Keratinocyte (primary cell): ENCODE measurements around the gene CMTR2. TPM values are rescaled to one million over a fixed set of nuclear protein-coding genes. Genes with fewer than 3 reads are reported as not detected.

Experiments used
- DNase-seq: peaks from one replicate; pipeline ENCODE4 v3.0.0-alpha.2; 2011; ENCODE audit warnings: low read depth, missing footprints, low spot score
- FAIRE-seq: peaks from 2 replicates; lab custom pipeline; 2011; peaks lifted over from hg19 to GRCh38; lab: Jason Lieb, UNC
- H2AFZ ChIP-seq: 2 replicates; pipeline ENCODE4 v1.6.0; 2012; ENCODE audit warnings: low read length, control low read depth, inconsistent platforms; ENCODE audit not compliant: control insufficient read depth
- H3K27ac ChIP-seq: 2 replicates; pipeline ENCODE4 v1.5.1; 2011; ENCODE audit warnings: low read length; ENCODE audit not compliant: control insufficient read depth, insufficient read depth
- H3K27me3 ChIP-seq: 3 replicates; pipeline ENCODE4 v1.6.0; 2011; ENCODE audit warnings: low read length; ENCODE audit not compliant: control insufficient read depth, insufficient read depth; ENCODE audit errors: extremely low read depth
- H3K36me3 ChIP-seq, 2 experiments: 2 replicates in 1 of 2; 3 replicates in 1 of 2; pipeline ENCODE4 v1.5.1; 2011; ENCODE audit warnings: low read length in 2 of 2, mild to moderate bottlenecking in 1 of 2; ENCODE audit not compliant: control insufficient read depth in 2 of 2, insufficient read depth in 2 of 2; ENCODE audit errors: extremely low read depth in 1 of 2
- H3K4me1 ChIP-seq: 3 replicates; pipeline ENCODE4 v1.5.1; 2011; ENCODE audit warnings: low read length; ENCODE audit not compliant: control insufficient read depth, insufficient read depth; ENCODE audit errors: extremely low read depth
- H3K4me2 ChIP-seq: 3 replicates; pipeline ENCODE4 v1.6.0; 2011; ENCODE audit warnings: low read depth, low read length; ENCODE audit not compliant: control insufficient read depth, insufficient read depth; ENCODE audit errors: extremely low read depth
- H3K4me3 ChIP-seq, 3 experiments: fragments of 200-600 bp in 1 of 3; sonication (generic) in 1 of 3; 2 replicates in 2 of 3; 3 replicates in 1 of 3; pipeline ENCODE4 v1.5.1; 2011 to 2016; ENCODE audit warnings: low read length in 3 of 3, mild to moderate bottlenecking in 3 of 3, control low read depth in 2 of 3, inconsistent platforms in 1 of 3, low read depth in 1 of 3, mixed read lengths in 1 of 3, mixed run types in 1 of 3, moderate library complexity in 1 of 3; ENCODE audit not compliant: control insufficient read depth in 2 of 3, insufficient read depth in 2 of 3; ENCODE audit errors: extremely low read depth in 1 of 3
- H3K79me2 ChIP-seq: 2 replicates; pipeline ENCODE4 v1.6.0; 2012; ENCODE audit warnings: low read length; ENCODE audit not compliant: control insufficient read depth, insufficient read depth
- H3K9ac ChIP-seq: 3 replicates; pipeline ENCODE4 v1.6.0; 2011; ENCODE audit warnings: low read length; ENCODE audit not compliant: control insufficient read depth, insufficient read depth; ENCODE audit errors: extremely low read depth
- H3K9me1 ChIP-seq: 3 replicates; pipeline ENCODE4 v1.6.0; 2011; ENCODE audit warnings: low read length; ENCODE audit not compliant: control insufficient read depth, insufficient read depth; ENCODE audit errors: extremely low read depth
- H3K9me3 ChIP-seq: 2 replicates; pipeline ENCODE4 v1.5.1; 2012; ENCODE audit warnings: low read depth, low read length; ENCODE audit not compliant: control insufficient read depth
- H4K20me1 ChIP-seq: 3 replicates; pipeline ENCODE4 v1.6.0; 2011; ENCODE audit warnings: low read length; ENCODE audit not compliant: control insufficient read depth, insufficient read depth; ENCODE audit errors: extremely low read depth
- CTCF ChIP-seq, 3 experiments: IDR thresholded peaks in 1 of 3; conservative IDR thresholded peaks in 1 of 3; optimal IDR thresholded peaks in 1 of 3; 2 replicates in 2 of 3; 3 replicates in 1 of 3; pipeline versions ENCODE3 to v1.5.1; 2011; ENCODE audit warnings: low read length in 3 of 3, mild to moderate bottlenecking in 3 of 3, moderate library complexity in 2 of 3, control low read depth in 1 of 3, inconsistent platforms in 1 of 3; ENCODE audit not compliant: insufficient read depth in 2 of 3; ENCODE audit errors: extremely low read depth in 1 of 3
- EZH2 ChIP-seq: IDR thresholded peaks from one replicate; pipeline ENCODE4 v1.6.1; 2012; ENCODE audit warnings: inconsistent platforms, mild to moderate bottlenecking, low read length, moderate library complexity
- dilution Hi-C: fragments of 300-500 bp; cut with MboI; formaldehyde crosslinking; loops from one replicate; pipeline ENCODE4 v1.7.0; 2020; ENCODE audit warnings: low sequenced_read_pairs; ENCODE audit not compliant: extremely low pct_ligation_motif_present
- polyA plus RNA-seq, 5 experiments: library from polyadenylated mRNA; depleted of rRNA in 3 of 5; stranded (reverse) in 3 of 5; stranded (forward) in 1 of 5; unstranded in 1 of 5; fragments of >200 nt; gene quantifications; 1 replicate in 1 of 5; 2 replicates in 3 of 5; 3 replicates in 1 of 5; pipeline versions ENCODE4 v1.2.1 to v1.2.3, GENCODE V29; 2011 to 2012; ENCODE audit warnings: missing spikeins in 2 of 5, low read depth in 1 of 5, low replicate concordance in 1 of 5

The CMTR2 gene
- polyA plus RNA-seq, 1 donor (not counting 4 experiments of a cell fraction or from before 2014, with no cell fraction given) = 37.9 TPM

- Histone ChIP-seq H2AFZ (no peak overlapping the region), H3K36me3 (no peaks in the 10 kb centered on the region), H3K9ac (no peak overlapping the region), H4K20me1 (no peaks in the 10 kb centered on the region), H3K27ac (no peak overlapping the region), H3K9me3 (no peaks in the 10 kb centered on the region), H3K9me1 (no peaks in the 10 kb centered on the region), H3K4me3 (no peak overlapping the region), H3K4me1 (no peaks in the 10 kb centered on the region), H3K4me2 (no peak overlapping the region), H3K79me2 (no peaks in the 10 kb centered on the region), H3K27me3 (peaks cover 3% of the 10 kb centered on the region)
- dilution Hi-C loops = no loop called here
- TF ChIP-seq CTCF (optimal IDR thresholded peaks at IDR 0.05 in 1 of 3, IDR thresholded peaks at IDR 0.05 in 1 of 3, conservative IDR thresholded peaks at IDR 0.05 in 1 of 3; ENCODE audit: extremely low read depth in 1 of 3, insufficient read depth in 2 of 3, low read length in 3 of 3) (no peak), EZH2 (no peak)
- FAIRE-seq (no peak), DNase-seq (no peak)
These were observed 26.8 kb downstream of the CMTR2 start for GRCh38 chr16:71262391-71262790.

- dilution Hi-C loops = no loop called here
- Histone ChIP-seq H3K4me3 (no peak overlapping the region), H3K4me1 (no peaks in the 10 kb centered on the region), H3K9me1 (no peaks in the 10 kb centered on the region), H3K27ac (no peak overlapping the region), H3K9ac (no peak overlapping the region), H3K36me3 (no peaks in the 10 kb centered on the region), H4K20me1 (no peaks in the 10 kb centered on the region), H2AFZ (no peak overlapping the region), H3K27me3 (peaks cover 3% of the 10 kb centered on the region), H3K79me2 (no peaks in the 10 kb centered on the region), H3K4me2 (no peak overlapping the region), H3K9me3 (no peaks in the 10 kb centered on the region)
- no peak for TF ChIP-seq EZH2
- no peak for TF ChIP-seq CTCF (optimal IDR thresholded peaks at IDR 0.05 in 1 of 3, IDR thresholded peaks at IDR 0.05 in 1 of 3, conservative IDR thresholded peaks at IDR 0.05 in 1 of 3; ENCODE audit: extremely low read depth in 1 of 3, insufficient read depth in 2 of 3, low read length in 3 of 3)
- DNase-seq (no peak), FAIRE-seq (no peak)
These were observed 28.2 kb downstream of the CMTR2 start for GRCh38 chr16:71260995-71261394.
